ENCODE measurements around the gene PGM1.
A peak's percentile ranks its signal among the peaks of the same experiment; 100 is the strongest.

PGM1 gene

DNA sequence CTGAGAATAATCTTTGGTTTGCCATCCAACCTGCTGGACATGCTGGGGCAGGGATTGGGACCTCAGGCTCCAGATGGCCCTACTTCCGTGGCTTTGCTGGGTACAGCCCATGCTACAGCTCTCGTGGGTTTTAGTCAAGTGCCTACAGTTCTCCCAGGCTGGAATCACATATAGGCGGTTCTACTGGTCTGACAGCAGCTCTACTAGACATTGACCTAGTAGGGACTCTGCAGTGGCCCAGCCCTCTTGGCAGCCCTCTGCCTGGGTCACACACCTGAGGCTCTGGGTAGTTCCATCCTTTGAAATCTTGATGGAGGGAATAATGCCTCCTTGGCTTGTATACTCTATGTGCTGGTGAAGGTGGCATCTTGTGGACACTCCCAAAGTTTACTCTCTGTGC, 72.2 kb downstream of the PGM1 start:
- DNase-seq (ENCODE audit: low read depth, low spot score): no peak

GRCh38 chr1:63665824-63666223, 72.6 kb downstream of the PGM1 start:
- no peak for DNase-seq (ENCODE audit: low read depth, low spot score)

DNA sequence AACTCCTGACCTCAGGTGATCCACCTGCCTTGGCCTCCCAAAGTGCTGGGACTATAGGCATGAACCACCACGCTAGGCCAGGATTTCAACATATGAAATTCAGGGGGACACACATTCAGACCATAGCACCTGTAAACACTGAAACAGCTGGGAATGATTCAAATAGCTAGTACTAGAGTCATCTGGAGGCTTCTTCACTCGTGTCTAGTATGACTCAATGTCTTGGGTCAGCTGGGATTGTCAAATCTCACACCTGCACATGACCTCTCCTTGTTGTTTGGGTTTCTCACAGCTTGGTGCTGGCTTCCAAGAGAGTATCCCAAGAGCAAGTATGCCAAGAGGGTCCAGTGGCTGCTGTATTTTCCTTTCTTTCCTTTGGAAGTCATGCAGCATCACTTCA, 75.1 kb downstream of the PGM1 start:
- no peak for DNase-seq (ENCODE audit: low read depth, low spot score)

DNA sequence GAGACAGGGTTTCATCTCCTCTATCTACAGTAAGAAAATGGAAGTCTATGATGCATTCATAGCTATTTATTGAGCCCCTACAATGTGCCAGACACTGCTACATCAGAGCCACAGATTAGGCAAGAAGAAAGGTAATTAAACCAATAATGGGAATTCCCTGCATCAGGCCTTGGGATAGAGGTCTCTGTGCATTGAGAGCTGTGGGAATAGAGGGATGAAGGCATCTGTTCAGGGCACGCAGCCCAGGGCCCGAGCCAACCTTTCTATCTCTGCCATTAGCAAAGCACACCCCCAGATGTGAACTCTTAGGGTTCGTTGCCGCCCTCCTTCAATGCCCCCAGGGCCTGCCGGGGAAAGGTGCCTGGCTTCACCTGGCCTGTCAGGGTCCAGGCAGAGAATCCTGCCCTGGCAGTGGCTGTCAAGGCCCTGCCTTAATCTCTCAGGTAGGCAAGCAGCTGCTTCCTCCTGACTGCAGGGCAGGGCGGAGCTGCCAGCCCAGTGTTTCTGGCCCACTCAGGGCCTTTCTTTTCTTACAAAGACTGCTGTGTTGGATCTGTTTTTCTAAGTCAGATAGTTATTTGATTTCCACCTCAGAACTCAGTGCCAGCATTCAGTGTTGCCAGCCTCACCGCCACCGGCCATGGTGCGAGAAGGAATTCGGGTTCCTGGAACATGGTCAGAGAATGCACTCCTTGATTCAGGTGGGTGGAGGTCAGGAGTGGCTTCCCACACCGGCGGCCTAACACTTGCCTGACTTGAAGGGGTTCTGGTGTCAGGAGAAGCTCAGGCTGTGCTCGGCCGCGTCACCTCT, 76.1 kb downstream of the PGM1 start:
- DNase-seq (ENCODE audit: low read depth, low spot score): peak; percentile 48

- DNase-seq (ENCODE audit: low read depth, low spot score): peak; percentile 39
These were observed 77.0 kb downstream of the PGM1 start for GRCh38 chr1:63670164-63670563.

- DNase-seq (ENCODE audit: low read depth, low spot score): no peak
These were observed 78.3 kb downstream of the PGM1 start for GRCh38 chr1:63671514-63671913.

- peak; percentile 95 for DNase-seq (ENCODE audit: low read depth, low spot score)
These were observed 81.1 kb downstream of the PGM1 start for GRCh38 chr1:63674238-63674864.

DNA sequence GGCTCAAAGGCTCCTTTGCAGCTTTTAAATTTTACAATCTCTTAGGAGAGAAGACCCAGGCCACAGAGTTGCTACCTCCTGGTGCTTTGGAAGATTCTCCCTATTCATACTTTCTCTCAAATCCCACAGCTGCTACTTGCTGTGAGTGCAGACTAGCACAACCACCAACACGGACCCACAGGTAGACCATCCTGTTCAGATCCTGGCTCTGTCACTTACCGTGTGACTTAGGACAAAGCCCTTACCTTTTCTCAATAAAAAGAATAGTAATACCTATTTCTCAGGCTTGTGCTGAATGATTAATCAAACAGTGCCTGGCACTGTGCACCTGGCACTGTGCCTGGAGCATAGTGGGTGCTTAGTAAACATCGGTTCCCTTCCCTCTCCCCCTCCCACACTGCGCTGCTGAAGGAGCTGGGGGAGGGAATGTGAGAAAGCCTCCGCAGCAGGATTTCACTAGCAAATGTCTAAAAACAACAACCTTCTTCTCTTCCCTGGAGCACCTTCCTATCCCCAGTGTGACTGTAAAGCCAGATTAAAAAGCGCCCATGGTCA, 81.7 kb downstream of the PGM1 start:
- DNase-seq (ENCODE audit: low read depth, low spot score): no peak

DNA sequence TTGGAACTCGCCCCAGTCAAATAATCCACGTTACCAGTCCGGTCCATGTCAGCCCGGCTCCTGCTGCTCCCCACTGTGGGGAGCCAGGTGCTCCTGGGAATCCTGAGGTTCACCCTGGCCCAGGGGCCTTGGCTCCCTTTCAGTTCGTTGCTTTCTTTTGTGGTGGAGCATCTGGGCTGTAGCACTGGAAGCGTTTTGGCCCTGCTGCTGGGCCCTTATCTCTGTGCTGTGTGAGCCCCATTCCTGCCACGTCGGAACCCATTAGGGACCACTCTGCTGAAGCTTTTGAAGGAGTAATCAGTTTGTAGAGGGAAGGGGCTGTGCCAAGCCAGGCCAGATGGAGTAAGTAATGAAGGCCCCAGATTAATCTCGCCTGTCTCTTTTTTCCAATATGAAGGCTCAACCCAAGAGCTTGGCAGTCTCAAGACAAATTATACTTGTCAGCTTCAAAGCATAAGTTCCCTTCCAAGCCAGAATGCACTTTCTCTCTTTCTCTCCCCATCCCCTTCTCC, 82.3 kb downstream of the PGM1 start:
- DNase-seq (ENCODE audit: low read depth, low spot score): peak; percentile 49

DNA sequence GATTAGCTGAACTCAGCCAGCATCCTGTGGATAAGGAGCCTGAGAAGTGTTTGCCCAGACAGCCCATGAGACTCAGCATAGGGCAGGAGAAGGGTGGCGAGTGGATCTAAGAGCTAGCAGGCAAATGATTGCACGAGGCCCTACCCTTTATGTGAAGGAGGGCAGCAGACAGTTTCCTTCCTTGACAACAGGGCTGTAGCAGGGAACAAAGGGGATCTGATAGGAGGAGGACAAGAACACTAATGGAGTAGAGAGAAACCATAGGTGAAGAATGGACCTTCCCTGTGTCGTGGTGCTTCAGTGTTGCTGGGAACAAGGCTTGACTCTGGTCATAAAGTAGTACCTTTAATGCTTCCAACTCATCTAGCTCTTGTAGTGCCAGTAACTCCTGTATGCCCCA, 84.3 kb downstream of the PGM1 start:
- no peak for DNase-seq (ENCODE audit: low read depth, low spot score)

- no peak for DNase-seq (ENCODE audit: low read depth, low spot score)
These were observed 85.0 kb downstream of the PGM1 start for GRCh38 chr1:63678200-63678599.

- DNase-seq (ENCODE audit: low read depth, low spot score): no peak
These were observed 85.9 kb downstream of the PGM1 start for GRCh38 chr1:63679076-63679475.

GRCh38 chr1:63679589-63679988, 86.4 kb downstream of the PGM1 start:
- no peak for DNase-seq (ENCODE audit: low read depth, low spot score)

GRCh38 chr1:63682936-63683335, 89.7 kb downstream of the PGM1 start:
- DNase-seq (ENCODE audit: low read depth, low spot score): no peak

GRCh38 chr1:63683759-63684158, 90.5 kb downstream of the PGM1 start:
- no peak for DNase-seq (ENCODE audit: low read depth, low spot score)

- no peak for DNase-seq (ENCODE audit: low read depth, low spot score)
These were observed 93.5 kb downstream of the PGM1 start for GRCh38 chr1:63686696-63687095.

DNA sequence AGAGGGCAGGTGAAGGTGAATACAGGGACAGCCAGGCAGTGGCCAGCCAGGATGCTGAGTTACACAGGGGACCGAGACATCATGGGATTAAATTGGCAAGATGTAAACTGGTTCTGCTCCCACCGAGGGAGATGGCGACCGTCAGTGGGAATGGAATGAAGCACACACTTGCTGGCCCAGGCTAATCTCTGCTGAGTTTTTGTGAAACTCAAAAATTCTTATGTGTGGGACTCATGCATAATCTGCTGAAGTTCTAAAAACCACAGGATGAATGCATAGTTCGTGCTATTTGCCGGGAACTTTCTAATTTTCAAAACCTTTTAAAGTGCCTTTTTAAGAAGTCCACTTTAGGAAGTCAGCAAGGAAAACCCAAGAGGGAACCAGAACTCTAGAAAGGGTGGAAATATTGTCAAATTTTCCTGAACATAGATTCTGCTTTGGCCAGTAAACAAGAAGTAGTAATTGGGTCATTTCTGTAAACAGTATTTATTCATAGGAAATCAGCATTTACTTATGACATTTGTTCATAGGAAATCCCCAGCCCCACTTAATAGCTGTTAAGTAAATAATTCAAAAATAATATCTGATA, 95.2 kb downstream of the PGM1 start:
- peak; percentile 84 for DNase-seq (ENCODE audit: low read depth, low spot score)

- DNase-seq (ENCODE audit: low read depth, low spot score): no peak
These were observed 97.9 kb downstream of the PGM1 start for GRCh38 chr1:63690966-63691700.

- peak; percentile 91 for DNase-seq (ENCODE audit: low read depth, low spot score)
These were observed 98.7 kb downstream of the PGM1 start for GRCh38 chr1:63691701-63692425.

GRCh38 chr1:63693944-63694571, 100.8 kb downstream of the PGM1 start:
- no peak for DNase-seq (ENCODE audit: low read depth, low spot score)

Data from astrocyte of the hippocampus (primary cell).